ENCODE data around the gene RARRES2.

Gene RARRES2

DNA sequence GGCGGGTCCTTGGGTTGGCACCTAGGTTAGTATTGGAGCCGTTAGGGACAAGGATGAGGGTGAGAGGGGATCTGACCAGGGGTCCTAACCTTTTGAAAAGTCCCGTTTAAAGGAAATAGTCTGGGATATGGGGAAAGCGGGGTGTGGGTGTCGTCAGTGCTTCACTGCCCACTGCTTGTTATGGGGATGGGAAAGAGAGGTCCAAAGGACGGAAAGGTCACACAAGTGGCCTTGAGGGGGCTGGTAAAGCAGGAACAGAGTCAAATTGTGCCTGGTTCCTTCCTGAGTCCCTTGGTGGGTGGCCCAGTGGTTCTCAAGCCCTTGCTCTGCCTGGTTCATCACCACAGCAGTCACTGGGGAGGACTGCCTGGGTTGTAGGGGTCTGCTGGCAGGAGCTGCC, 35.1 kb upstream of the RARRES2 start:
- H3K27ac ChIP-seq (ENCODE audit: low read depth, low read length), result peak overlapping the region; percentile 81
- TF ChIP-seq EZH2phosphoT487 (IDR thresholded peaks at IDR 0.05; ENCODE audit: borderline replicate concordance, low read length), result no peak
- no peak for TF ChIP-seq CTCF (IDR thresholded peaks at IDR 0.05; ENCODE audit: low read depth, low read length, poor library complexity, severe bottlenecking)

DNA sequence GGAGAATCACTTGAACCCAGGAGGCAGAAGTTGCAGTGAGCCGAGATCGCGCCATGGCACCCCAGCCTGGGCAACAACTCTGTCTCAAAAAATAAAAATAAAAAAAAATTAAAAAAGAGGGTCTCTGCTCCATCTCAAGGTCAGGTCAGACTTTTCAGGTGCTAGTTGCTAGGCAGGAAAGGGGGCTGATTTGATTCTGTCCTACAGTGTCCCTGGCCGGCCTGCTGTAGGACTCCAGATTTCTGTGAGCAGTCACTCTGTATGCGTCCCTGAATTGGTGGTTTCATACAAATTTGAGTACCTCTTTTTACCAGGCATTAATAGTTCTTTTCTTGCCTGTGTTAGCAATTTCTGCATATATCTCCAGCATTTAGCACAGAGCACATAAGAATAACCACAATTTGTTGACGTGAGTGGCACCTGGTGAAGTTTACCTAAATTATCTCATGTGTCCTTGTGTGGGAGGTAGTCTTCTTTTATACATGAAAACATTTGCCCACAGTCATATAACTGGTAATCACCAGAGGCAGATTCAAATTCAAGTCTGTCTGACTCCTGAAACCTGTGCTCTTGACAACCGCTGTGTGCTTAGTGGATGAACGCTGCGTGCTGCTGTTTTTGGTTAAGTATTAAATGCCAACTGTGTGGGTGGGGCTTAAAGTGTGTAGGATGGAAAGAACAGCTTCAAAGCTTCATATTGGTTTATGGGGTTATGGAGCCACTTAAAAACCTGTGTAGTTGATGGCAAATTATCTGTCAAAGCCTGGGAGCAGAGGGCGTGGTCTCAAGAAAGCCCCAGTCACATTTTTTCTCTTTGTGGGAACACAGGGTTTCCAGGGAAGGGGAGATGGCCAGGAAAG, 34.5 kb upstream of the RARRES2 start:
- H3K79me2 ChIP-seq (ENCODE audit: control insufficient read depth, low read length), result peaks cover 55% of the 10 kb centered on the region
- H3K4me2 ChIP-seq (ENCODE audit: low read length), result peak overlapping the region; percentile 7; the same call in 1 of the 2 replicates
- peaks cover 39% of the 10 kb centered on the region for H3F3A ChIP-seq (ENCODE audit: control insufficient read depth, insufficient read depth)
- peaks cover 8% of the 10 kb centered on the region for H4K20me1 ChIP-seq (ENCODE audit: control insufficient read depth, insufficient read depth, low read depth, low read length)
- no peaks in the 10 kb centered on the region for H3K9me3 ChIP-seq (ENCODE audit: control insufficient read depth, insufficient read depth, low read length)
- H3K36me3 ChIP-seq (ENCODE audit: control insufficient read depth, low read length), result peaks cover 42% of the 10 kb centered on the region
- H3K27ac ChIP-seq (ENCODE audit: low read depth, low read length), result peak overlapping the region; percentile 81
- no peak overlapping the region for H3K4me3 ChIP-seq (ENCODE audit: low read length)
- peaks cover 65% of the 10 kb centered on the region for H3K4me1 ChIP-seq (ENCODE audit: control insufficient read depth, low read length)
- H3K27me3 ChIP-seq (ENCODE audit: control insufficient read depth, low read length), result no peaks in the 10 kb centered on the region
- no peaks in the 10 kb centered on the region for H3K9me2 ChIP-seq (replicated peaks; ENCODE audit: control insufficient read depth, low read length)
- no peak for TF ChIP-seq EZH2phosphoT487 (IDR thresholded peaks at IDR 0.05; ENCODE audit: borderline replicate concordance, low read length)
- no peak for TF ChIP-seq CTCF (IDR thresholded peaks at IDR 0.05; ENCODE audit: low read depth, low read length, poor library complexity, severe bottlenecking)

More for the DNA sequence above, 35.1 kb upstream of the RARRES2 start:
- Histone ChIP-seq H3F3A (ENCODE audit: control insufficient read depth, insufficient read depth) (peaks cover 39% of the 10 kb centered on the region), H3K4me2 (ENCODE audit: low read length) (peak overlapping the region; percentile 4; the same call in 1 of the 2 replicates), H3K36me3 (ENCODE audit: control insufficient read depth, low read length) (peaks cover 35% of the 10 kb centered on the region), H3K4me3 (ENCODE audit: low read length) (no peak overlapping the region), H3K9me2 (replicated peaks; ENCODE audit: control insufficient read depth, low read length) (no peaks in the 10 kb centered on the region), H4K20me1 (ENCODE audit: control insufficient read depth, insufficient read depth, low read depth, low read length) (0 out of 2 replicates have a peak, but pooled peaks cover 5% of the 10 kb centered on the region), H3K4me1 (ENCODE audit: control insufficient read depth, low read length) (peaks cover 71% of the 10 kb centered on the region), H3K27me3 (ENCODE audit: control insufficient read depth, low read length) (no peaks in the 10 kb centered on the region), H3K79me2 (ENCODE audit: control insufficient read depth, low read length) (peaks cover 53% of the 10 kb centered on the region), H3K9me3 (ENCODE audit: control insufficient read depth, insufficient read depth, low read length) (no peaks in the 10 kb centered on the region)

DNA sequence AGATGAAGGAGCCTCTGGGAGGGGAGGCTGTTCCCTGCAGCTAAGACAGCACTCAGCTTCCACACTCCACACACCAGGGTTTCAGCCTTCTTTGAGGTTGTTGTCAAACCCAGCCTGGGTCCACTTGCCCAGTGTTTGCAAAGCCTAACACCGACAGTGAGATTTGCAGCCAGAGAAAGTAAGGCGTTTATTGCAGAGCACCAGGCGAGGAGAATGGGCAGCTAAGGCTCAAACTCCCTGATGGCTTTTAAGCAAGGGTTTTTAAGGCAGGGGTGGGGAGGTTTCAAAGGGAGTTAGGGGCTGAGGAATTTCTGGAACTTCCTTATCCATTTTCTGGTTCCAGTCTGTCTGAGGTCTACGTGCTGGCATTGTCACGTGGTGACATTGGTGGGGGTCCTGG, 33.0 kb upstream of the RARRES2 start:
- Histone ChIP-seq H3F3A (ENCODE audit: control insufficient read depth, insufficient read depth) (peaks cover 31% of the 10 kb centered on the region), H3K4me1 (ENCODE audit: control insufficient read depth, low read length) (peaks cover 67% of the 10 kb centered on the region), H3K4me2 (ENCODE audit: low read length) (no peak overlapping the region)

More for the DNA sequence above, 33.0 kb upstream of the RARRES2 start:
- H3K27ac ChIP-seq (ENCODE audit: low read depth, low read length), result no peak overlapping the region
- no peaks in the 10 kb centered on the region for H3K27me3 ChIP-seq (ENCODE audit: control insufficient read depth, low read length)
- H3K9me3 ChIP-seq (ENCODE audit: control insufficient read depth, insufficient read depth, low read length), result no peaks in the 10 kb centered on the region
- no peak for TF ChIP-seq EZH2phosphoT487 (IDR thresholded peaks at IDR 0.05; ENCODE audit: borderline replicate concordance, low read length)
- TF ChIP-seq CTCF (IDR thresholded peaks at IDR 0.05; ENCODE audit: low read depth, low read length, poor library complexity, severe bottlenecking), result no peak
- H3K36me3 ChIP-seq (ENCODE audit: control insufficient read depth, low read length), result peaks cover 56% of the 10 kb centered on the region
- H3K9me2 ChIP-seq (replicated peaks; ENCODE audit: control insufficient read depth, low read length), result no peaks in the 10 kb centered on the region
- H4K20me1 ChIP-seq (ENCODE audit: control insufficient read depth, insufficient read depth, low read depth, low read length), result peaks cover 12% of the 10 kb centered on the region
- H3K4me3 ChIP-seq (ENCODE audit: low read length), result no peak overlapping the region
- peaks cover 55% of the 10 kb centered on the region for H3K79me2 ChIP-seq (ENCODE audit: control insufficient read depth, low read length)

Data from DOHH2 (cell line).